ENCODE results near the gene RNF157. TPM values are rescaled to one million over a fixed set of nuclear protein-coding genes. Genes with fewer than 3 reads are reported as not detected.

RNF157 gene
- total and polyA plus RNA-seq, 12 donors: 2.3 to 6.1 (median 4.5) TPM

GRCh38 chr17:76097716-76098295 is 142.5 kb downstream of the RNF157 start:
- H3K36me3 ChIP-seq (replicated peaks in 1 of 2): peaks cover 0 to 88% of the 10 kb centered on the region in 2 donors
- peaks cover 4 to 7% of the 10 kb centered on the region in 2 donors for H3K4me1 ChIP-seq (replicated peaks in 1 of 2)
- intact Hi-C loops (cut with DNase I): no loop called here
- no peak for DNase-seq
- no peaks in the 10 kb centered on the region for H3K27me3 ChIP-seq
- TF ChIP-seq CTCF (IDR thresholded peaks at IDR 0.05): no peak
- no peak for TF ChIP-seq POLR2A (IDR thresholded peaks at IDR 0.05)
- no peaks in the 10 kb centered on the region for H3K9me3 ChIP-seq (replicated peaks in 1 of 3)
- no peak overlapping the region for H3K4me3 ChIP-seq
- 85 to 94% (median 92%) methylated on average over 13 to 19 of the region's 19 CpGs for WGBS, 4 donors
- no peak overlapping the region for H3K27ac ChIP-seq

GRCh38 chr17:76095943-76096342 is 144.3 kb downstream of the RNF157 start:
- WGBS, 4 donors: 87 to 94% (median 93%) methylated on average over 9 to 13 of the region's 13 CpGs

GRCh38 chr17:76094046-76094445 is 146.2 kb downstream of the RNF157 start:
- H3K27me3 ChIP-seq: no peaks in the 10 kb centered on the region
- intact Hi-C loops (cut with DNase I): no loop called here
- DNase-seq: no peak
- no peaks in the 10 kb centered on the region for H3K9me3 ChIP-seq (replicated peaks in 1 of 3)
- 84 to 91% (median 87%) methylated on average over 2 to 11 of the region's 11 CpGs for WGBS, 4 donors
- no peak overlapping the region for H3K4me3 ChIP-seq
- H3K4me1 ChIP-seq (replicated peaks in 1 of 2): no peaks in the 10 kb centered on the region
- TF ChIP-seq POLR2A (IDR thresholded peaks at IDR 0.05) (no peak), CTCF (IDR thresholded peaks at IDR 0.05) (no peak)
- no peak overlapping the region for H3K27ac ChIP-seq
- peaks cover 0 to 91% of the 10 kb centered on the region in 2 donors for H3K36me3 ChIP-seq (replicated peaks in 1 of 2)

More at GRCh38 chr17:76095943-76096342, 144.3 kb downstream of the RNF157 start:
- no peak for TF ChIP-seq CTCF (IDR thresholded peaks at IDR 0.05)
- TF ChIP-seq POLR2A (IDR thresholded peaks at IDR 0.05): no peak
- no peaks in the 10 kb centered on the region for H3K9me3 ChIP-seq (replicated peaks in 1 of 3)
- peaks cover 0 to 91% of the 10 kb centered on the region in 2 donors for H3K36me3 ChIP-seq (replicated peaks in 1 of 2)
- no peak for DNase-seq
- no peak overlapping the region for H3K4me3 ChIP-seq
- no peaks in the 10 kb centered on the region for H3K27me3 ChIP-seq
- intact Hi-C loops (cut with DNase I): no loop called here
- no peak overlapping the region for H3K27ac ChIP-seq
- H3K4me1 ChIP-seq (replicated peaks in 1 of 2): no peaks in the 10 kb centered on the region

GRCh38 chr17:76092526-76093413 is 147.5 kb downstream of the RNF157 start:
- no peak for DNase-seq
- peaks cover 0 to 95% of the 10 kb centered on the region in 2 donors for H3K36me3 ChIP-seq (replicated peaks in 1 of 2)
- H3K9me3 ChIP-seq (replicated peaks in 1 of 3): no peaks in the 10 kb centered on the region
- H3K4me1 ChIP-seq (replicated peaks in 1 of 2): no peaks in the 10 kb centered on the region
- intact Hi-C loops (cut with DNase I): no loop called here
- no peak overlapping the region for H3K27ac ChIP-seq
- 91 to 95% (median 93%) methylated on average over 8 to 20 of the region's 20 CpGs for WGBS, 4 donors
- TF ChIP-seq CTCF (IDR thresholded peaks at IDR 0.05) (no peak), POLR2A (IDR thresholded peaks at IDR 0.05) (no peak)
- H3K4me3 ChIP-seq: no peak overlapping the region
- H3K27me3 ChIP-seq: no peaks in the 10 kb centered on the region

Data from adrenal gland (tissue), 12 donors.